Liver (tissue), 9 donors: Measurements from ENCODE around the gene PRIM2. TPM values are rescaled to one million over a fixed set of nuclear protein-coding genes. Genes with fewer than 3 reads are reported as not detected.
"Not testable (repeated sequence)": the region's sequence is repeated elsewhere in the genome, so short reads cannot be mapped to it uniquely, and the experiment has no call there.

Source experiments
- DNase-seq: peaks from one replicate; pipeline ENCODE4 v3.0.0-alpha.2; 2017; ENCODE audit warnings: low spot score
- H3K27ac ChIP-seq, 2 donors: one replicate each; pipeline ENCODE4 v1.7.0; 2013; ENCODE audit warnings: inconsistent platforms in 2 of 2, low read length in 2 of 2, control low read depth in 1 of 2, low read depth in 1 of 2, mild to moderate bottlenecking in 1 of 2
- H3K27me3 ChIP-seq, 4 donors: one replicate each; pipeline versions ENCODE4 v1.6.1 to v1.7.0; 2013; ENCODE audit warnings: low read length in 3 of 4, inconsistent platforms in 1 of 4, mild to moderate bottlenecking in 1 of 4, moderate library complexity in 1 of 4; ENCODE audit not compliant: control insufficient read depth in 4 of 4, insufficient read depth in 4 of 4
- H3K36me3 ChIP-seq, 4 donors: one replicate each; pipeline versions ENCODE4 v1.6.1 to v1.7.0; 2013; ENCODE audit warnings: low read length in 3 of 4, mild to moderate bottlenecking in 3 of 4, low read depth in 1 of 4, moderate library complexity in 1 of 4; ENCODE audit not compliant: control insufficient read depth in 4 of 4, insufficient read depth in 3 of 4
- H3K4me1 ChIP-seq, 4 donors: one replicate each; pipeline versions ENCODE4 v1.6.1 to v1.7.0; 2013; ENCODE audit warnings: low read length in 3 of 4, mild to moderate bottlenecking in 3 of 4, moderate library complexity in 1 of 4; ENCODE audit not compliant: control insufficient read depth in 4 of 4, insufficient read depth in 4 of 4
- H3K4me3 ChIP-seq, 3 donors: one replicate each; pipeline versions ENCODE4 v1.6.1 to v1.7.0; 2013; ENCODE audit warnings: low read length in 3 of 3, control low read depth in 1 of 3, low read depth in 1 of 3, mild to moderate bottlenecking in 1 of 3
- H3K9ac ChIP-seq, 2 donors: one replicate each; pipeline ENCODE4 v1.7.0; 2013; ENCODE audit warnings: low read length in 2 of 2, mild to moderate bottlenecking in 2 of 2, moderate library complexity in 2 of 2, control low read depth in 1 of 2, low read depth in 1 of 2
- H3K9me3 ChIP-seq, 4 donors: one replicate each; pipeline versions ENCODE4 v1.6.1 to v1.7.0; 2013; ENCODE audit warnings: low read length in 3 of 4; ENCODE audit not compliant: control insufficient read depth in 4 of 4
- FOXA1 ChIP-seq: IDR thresholded peaks from 2 replicates; pipeline ENCODE4 v1.6.1; 2016; ENCODE audit warnings: antibody characterized with exemption
- FOXA2 ChIP-seq: IDR thresholded peaks from 2 replicates; pipeline ENCODE4 v1.6.1; 2016; ENCODE audit warnings: antibody characterized with exemption
- GABPA ChIP-seq, 2 donors: IDR thresholded peaks in 1 of 2; conservative IDR thresholded peaks in 1 of 2; 2 replicates each; pipeline ENCODE4 v1.6.1; 2016; ENCODE audit warnings: antibody characterized with exemption in 2 of 2, mild to moderate bottlenecking in 1 of 2, moderate library complexity in 1 of 2
- HNF4A ChIP-seq, 2 donors: conservative IDR thresholded peaks; 2 replicates each; pipeline ENCODE4 v1.6.1; 2016; ENCODE audit warnings: antibody characterized with exemption in 2 of 2, mild to moderate bottlenecking in 2 of 2
- HNF4G ChIP-seq: IDR thresholded peaks from 2 replicates; pipeline ENCODE4 v1.6.1; 2016; ENCODE audit warnings: antibody characterized with exemption
- JUND ChIP-seq, 2 donors: IDR thresholded peaks; 2 replicates each; pipeline ENCODE4 v1.6.1; 2016; ENCODE audit warnings: antibody characterized with exemption in 2 of 2
- NR2F2 ChIP-seq: IDR thresholded peaks from 2 replicates; pipeline ENCODE4 v1.6.1; 2016; ENCODE audit warnings: antibody characterized with exemption
- RAD21 ChIP-seq, 2 donors: IDR thresholded peaks; 2 replicates each; pipeline ENCODE4 v1.6.1; 2016; ENCODE audit warnings: antibody characterized with exemption in 2 of 2, mild to moderate bottlenecking in 2 of 2
- RXRA ChIP-seq, 2 donors: IDR thresholded peaks; 2 replicates each; pipeline ENCODE4 v1.6.1; 2017 to 2018; ENCODE audit warnings: antibody characterized with exemption in 2 of 2, mild to moderate bottlenecking in 1 of 2
- SP1 ChIP-seq: IDR thresholded peaks from 2 replicates; pipeline ENCODE4 v1.6.1; 2018; ENCODE audit warnings: antibody characterized with exemption, mild to moderate bottlenecking
- TAF1 ChIP-seq: conservative IDR thresholded peaks from 2 replicates; pipeline ENCODE4 v1.6.1; 2016; ENCODE audit warnings: antibody characterized with exemption, mild to moderate bottlenecking
- WGBS: extraction: QIAGEN DNeasy Blood & Tissue Kit; methylation state at CpG from one replicate; pipeline ENCODE4 v1.1.7; 2013; 5-methylcytosine and 5-hydroxymethylcytosine counted together
- polyA plus RNA-seq, 2 donors: library from polyadenylated mRNA; stranded (reverse) in 1 of 2; unstranded in 1 of 2; fragments of 200-250 nt in 1 of 2; fragments of >200 nt in 1 of 2; fragmentation: Nextera tagmentation in 1 of 2; extraction: Ambion mirVana in 1 of 2; gene quantifications; one replicate each; pipeline versions ENCODE4 v1.2.1 to v1.2.3, GENCODE V29; 2013 to 2015
- total RNA-seq, 2 donors: library from RNA; depleted of rRNA; stranded (reverse); fragments of >200 nt; gene quantifications; one replicate each; pipeline ENCODE4 v1.2.3, GENCODE V29; 2014
- TF ChIP-seq, protein P1 (sequence below): IDR thresholded peaks from 2 replicates; pipeline ENCODE4 v1.6.1; 2016; ENCODE audit warnings: antibody characterized with exemption
- TF ChIP-seq, protein P2 (sequence below): IDR thresholded peaks from 2 replicates; pipeline ENCODE4 v1.6.1; 2016; ENCODE audit warnings: antibody characterized with exemption
- TF ChIP-seq, protein P3 (sequence below): IDR thresholded peaks from 2 replicates; pipeline ENCODE4 v1.6.1; 2016; ENCODE audit warnings: antibody characterized with exemption, mild to moderate bottlenecking
- TF ChIP-seq, protein P4 (sequence below): IDR thresholded peaks from 2 replicates; pipeline ENCODE4 v1.6.1; 2016; ENCODE audit warnings: antibody characterized with exemption
- TF ChIP-seq, protein P5 (sequence below): fragments of 150-350 bp; IDR thresholded peaks from 2 replicates; pipeline ENCODE4 v1.5.1; 2017; ENCODE audit warnings: improper control_type of control experiment, low read depth, low read length; ENCODE audit not compliant: missing input control
- donor health status: healthy.
- donor health status: healthy.
- donor health status: healthy.
- donor health status: healthy.
- donor health status: healthy.

PRIM2 gene
- total and polyA plus RNA-seq, 4 donors, result 1.6 to 13.0 (median 3.5) TPM

DNA sequence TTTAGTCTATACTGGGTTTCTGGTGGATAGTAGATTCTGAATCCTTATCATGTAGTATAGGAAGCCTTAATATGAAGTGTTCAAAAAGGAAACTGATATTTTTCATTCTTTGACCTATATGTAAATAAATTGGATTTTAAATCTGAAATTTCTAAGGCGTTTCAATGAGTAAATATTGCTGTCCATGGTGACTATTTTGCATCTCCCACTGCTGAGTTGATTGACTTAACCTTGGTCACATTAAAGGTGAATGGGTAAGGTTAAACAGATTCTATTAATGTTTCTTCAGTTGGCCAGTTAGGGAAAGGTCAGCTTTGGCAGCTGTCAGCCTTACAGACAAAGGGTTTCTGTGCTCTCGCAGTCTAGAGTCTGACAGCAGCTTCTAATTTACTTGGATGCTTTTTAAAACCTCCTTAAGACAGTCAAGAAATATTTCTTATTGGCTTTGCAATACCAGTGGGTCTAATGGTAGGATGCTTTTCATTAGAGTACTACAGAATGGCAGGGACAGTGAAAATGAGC, 24.8 kb downstream of the PRIM2 start:
- Histone ChIP-seq H3K36me3 (no peaks in the 10 kb centered on the region), H3K4me3 (no peak overlapping the region), H3K9ac (no peak overlapping the region), H3K9me3 (no peaks in the 10 kb centered on the region), H3K27me3 (no peaks in the 10 kb centered on the region), H3K27ac (no peak overlapping the region), H3K4me1 (no peaks in the 10 kb centered on the region)
- no peak for DNase-seq
- WGBS, result 71% methylated on average over 2 of the region's 2 CpGs
- TF ChIP-seq RAD21 (IDR thresholded peaks at IDR 0.05), result no peak
- TF ChIP-seq, protein P1, sequence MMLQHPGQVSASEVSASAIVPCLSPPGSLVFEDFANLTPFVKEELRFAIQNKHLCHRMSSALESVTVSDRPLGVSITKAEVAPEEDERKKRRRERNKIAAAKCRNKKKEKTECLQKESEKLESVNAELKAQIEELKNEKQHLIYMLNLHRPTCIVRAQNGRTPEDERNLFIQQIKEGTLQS, result no peak
- TF ChIP-seq TAF1, result no peak
- TF ChIP-seq, protein P2, sequence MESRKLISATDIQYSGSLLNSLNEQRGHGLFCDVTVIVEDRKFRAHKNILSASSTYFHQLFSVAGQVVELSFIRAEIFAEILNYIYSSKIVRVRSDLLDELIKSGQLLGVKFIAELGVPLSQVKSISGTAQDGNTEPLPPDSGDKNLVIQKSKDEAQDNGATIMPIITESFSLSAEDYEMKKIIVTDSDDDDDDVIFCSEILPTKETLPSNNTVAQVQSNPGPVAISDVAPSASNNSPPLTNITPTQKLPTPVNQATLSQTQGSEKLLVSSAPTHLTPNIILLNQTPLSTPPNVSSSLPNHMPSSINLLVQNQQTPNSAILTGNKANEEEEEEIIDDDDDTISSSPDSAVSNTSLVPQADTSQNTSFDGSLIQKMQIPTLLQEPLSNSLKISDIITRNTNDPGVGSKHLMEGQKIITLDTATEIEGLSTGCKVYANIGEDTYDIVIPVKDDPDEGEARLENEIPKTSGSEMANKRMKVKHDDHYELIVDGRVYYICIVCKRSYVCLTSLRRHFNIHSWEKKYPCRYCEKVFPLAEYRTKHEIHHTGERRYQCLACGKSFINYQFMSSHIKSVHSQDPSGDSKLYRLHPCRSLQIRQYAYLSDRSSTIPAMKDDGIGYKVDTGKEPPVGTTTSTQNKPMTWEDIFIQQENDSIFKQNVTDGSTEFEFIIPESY, result no peak
- no peak for TF ChIP-seq FOXA1
- TF ChIP-seq GABPA (IDR thresholded peaks at IDR 0.05 in 1 of 2, conservative IDR thresholded peaks at IDR 0.05 in 1 of 2), result no peak
- TF ChIP-seq NR2F2, result no peak
- TF ChIP-seq, protein P3, sequence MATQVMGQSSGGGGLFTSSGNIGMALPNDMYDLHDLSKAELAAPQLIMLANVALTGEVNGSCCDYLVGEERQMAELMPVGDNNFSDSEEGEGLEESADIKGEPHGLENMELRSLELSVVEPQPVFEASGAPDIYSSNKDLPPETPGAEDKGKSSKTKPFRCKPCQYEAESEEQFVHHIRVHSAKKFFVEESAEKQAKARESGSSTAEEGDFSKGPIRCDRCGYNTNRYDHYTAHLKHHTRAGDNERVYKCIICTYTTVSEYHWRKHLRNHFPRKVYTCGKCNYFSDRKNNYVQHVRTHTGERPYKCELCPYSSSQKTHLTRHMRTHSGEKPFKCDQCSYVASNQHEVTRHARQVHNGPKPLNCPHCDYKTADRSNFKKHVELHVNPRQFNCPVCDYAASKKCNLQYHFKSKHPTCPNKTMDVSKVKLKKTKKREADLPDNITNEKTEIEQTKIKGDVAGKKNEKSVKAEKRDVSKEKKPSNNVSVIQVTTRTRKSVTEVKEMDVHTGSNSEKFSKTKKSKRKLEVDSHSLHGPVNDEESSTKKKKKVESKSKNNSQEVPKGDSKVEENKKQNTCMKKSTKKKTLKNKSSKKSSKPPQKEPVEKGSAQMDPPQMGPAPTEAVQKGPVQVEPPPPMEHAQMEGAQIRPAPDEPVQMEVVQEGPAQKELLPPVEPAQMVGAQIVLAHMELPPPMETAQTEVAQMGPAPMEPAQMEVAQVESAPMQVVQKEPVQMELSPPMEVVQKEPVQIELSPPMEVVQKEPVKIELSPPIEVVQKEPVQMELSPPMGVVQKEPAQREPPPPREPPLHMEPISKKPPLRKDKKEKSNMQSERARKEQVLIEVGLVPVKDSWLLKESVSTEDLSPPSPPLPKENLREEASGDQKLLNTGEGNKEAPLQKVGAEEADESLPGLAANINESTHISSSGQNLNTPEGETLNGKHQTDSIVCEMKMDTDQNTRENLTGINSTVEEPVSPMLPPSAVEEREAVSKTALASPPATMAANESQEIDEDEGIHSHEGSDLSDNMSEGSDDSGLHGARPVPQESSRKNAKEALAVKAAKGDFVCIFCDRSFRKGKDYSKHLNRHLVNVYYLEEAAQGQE, result no peak
- TF ChIP-seq HNF4A (conservative IDR thresholded peaks at IDR 0.05), result no peak
- no peak for TF ChIP-seq JUND (IDR thresholded peaks at IDR 0.05)
- no peak for TF ChIP-seq HNF4G
- TF ChIP-seq, protein P4, sequence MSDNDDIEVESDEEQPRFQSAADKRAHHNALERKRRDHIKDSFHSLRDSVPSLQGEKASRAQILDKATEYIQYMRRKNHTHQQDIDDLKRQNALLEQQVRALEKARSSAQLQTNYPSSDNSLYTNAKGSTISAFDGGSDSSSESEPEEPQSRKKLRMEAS, result no peak
- no peak for TF ChIP-seq RXRA (IDR thresholded peaks at IDR 0.05)
- TF ChIP-seq, protein P5, sequence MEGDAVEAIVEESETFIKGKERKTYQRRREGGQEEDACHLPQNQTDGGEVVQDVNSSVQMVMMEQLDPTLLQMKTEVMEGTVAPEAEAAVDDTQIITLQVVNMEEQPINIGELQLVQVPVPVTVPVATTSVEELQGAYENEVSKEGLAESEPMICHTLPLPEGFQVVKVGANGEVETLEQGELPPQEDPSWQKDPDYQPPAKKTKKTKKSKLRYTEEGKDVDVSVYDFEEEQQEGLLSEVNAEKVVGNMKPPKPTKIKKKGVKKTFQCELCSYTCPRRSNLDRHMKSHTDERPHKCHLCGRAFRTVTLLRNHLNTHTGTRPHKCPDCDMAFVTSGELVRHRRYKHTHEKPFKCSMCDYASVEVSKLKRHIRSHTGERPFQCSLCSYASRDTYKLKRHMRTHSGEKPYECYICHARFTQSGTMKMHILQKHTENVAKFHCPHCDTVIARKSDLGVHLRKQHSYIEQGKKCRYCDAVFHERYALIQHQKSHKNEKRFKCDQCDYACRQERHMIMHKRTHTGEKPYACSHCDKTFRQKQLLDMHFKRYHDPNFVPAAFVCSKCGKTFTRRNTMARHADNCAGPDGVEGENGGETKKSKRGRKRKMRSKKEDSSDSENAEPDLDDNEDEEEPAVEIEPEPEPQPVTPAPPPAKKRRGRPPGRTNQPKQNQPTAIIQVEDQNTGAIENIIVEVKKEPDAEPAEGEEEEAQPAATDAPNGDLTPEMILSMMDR, result no peak
- TF ChIP-seq FOXA2, result no peak
- no peak for TF ChIP-seq SP1

DNA sequence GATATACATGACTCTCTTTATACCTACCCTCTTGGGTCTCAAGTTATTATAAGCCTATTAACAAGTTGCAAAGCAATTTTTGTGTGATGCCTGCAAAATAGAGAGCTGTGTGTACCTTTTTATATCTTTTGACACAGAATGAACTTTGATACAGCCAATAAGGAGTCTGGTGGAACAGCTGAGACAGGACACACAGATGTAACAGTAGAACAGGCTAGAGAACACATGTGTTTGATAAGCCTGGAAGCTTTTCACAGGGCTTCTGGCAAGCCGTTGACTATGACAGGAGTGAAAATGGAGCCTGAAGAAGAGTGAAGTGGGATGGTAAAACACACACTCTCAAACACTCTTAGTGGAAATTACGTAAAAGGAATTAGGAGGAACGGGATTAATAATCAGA, 25.9 kb downstream of the PRIM2 start:
- WGBS, result 90% methylated on average over 3 of the region's 3 CpGs
- DNase-seq, H3K36me3 ChIP-seq: not testable (repeated sequence)

DNA sequence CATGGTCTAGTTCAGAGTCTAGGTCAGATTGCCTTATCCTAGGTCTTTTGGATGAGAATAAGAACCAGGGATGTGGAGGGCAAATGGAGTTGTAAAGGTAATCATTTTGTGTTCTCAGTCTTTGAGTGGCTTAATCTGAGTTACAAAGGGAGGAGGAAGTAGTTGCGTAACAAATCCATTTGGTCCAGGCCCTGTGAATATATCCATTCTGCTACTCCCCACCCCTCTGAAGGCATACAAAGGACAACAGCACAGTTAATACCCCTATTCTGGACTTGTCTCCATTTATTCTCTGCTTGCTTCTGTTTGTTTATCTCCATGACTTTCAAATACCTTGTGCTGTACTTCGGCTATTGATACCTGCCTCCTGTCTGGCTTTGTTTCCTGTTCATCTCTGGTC, 29.3 kb downstream of the PRIM2 start:
- not testable (repeated sequence) for H3K27me3 ChIP-seq, H3K27ac ChIP-seq, H3K9me3 ChIP-seq, H3K36me3 ChIP-seq, DNase-seq, H3K4me1 ChIP-seq, H3K4me3 ChIP-seq, H3K9ac ChIP-seq
- 95% methylated on average over 2 of the region's 2 CpGs for WGBS

More for the DNA sequence above, 25.9 kb downstream of the PRIM2 start:
- H3K9me3 ChIP-seq, H3K27ac ChIP-seq, H3K27me3 ChIP-seq, H3K9ac ChIP-seq, H3K4me3 ChIP-seq, H3K4me1 ChIP-seq: not testable (repeated sequence)

DNA sequence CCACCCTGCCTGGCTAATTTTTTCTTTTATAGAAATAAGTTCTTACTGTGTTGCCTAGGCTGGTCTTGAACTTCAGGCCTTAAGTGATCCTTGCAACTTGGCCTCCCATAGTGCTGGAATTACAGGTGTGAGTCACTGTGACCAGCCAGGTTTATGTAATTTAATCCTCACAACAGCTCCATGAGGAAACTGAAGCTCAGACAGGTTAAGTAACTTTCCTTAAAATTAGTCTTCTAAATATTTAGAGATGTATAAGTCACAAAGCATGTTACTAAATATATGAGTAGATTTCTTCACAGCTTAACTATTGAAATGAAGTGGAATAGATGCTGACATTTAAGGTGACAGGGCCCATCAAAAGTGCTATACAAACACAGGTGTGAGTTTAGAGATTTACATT, 30.2 kb downstream of the PRIM2 start:
- H3K4me1 ChIP-seq, H3K9ac ChIP-seq, H3K4me3 ChIP-seq, H3K27me3 ChIP-seq, H3K9me3 ChIP-seq, DNase-seq, H3K36me3 ChIP-seq, H3K27ac ChIP-seq: not testable (repeated sequence)
